Measurements from ENCODE around the gene CACHD1. TPM values are rescaled to one million over a fixed set of nuclear protein-coding genes. Genes with fewer than 3 reads are reported as not detected.

The CACHD1 gene
- total RNA-seq, 1 donor from 2014 or later: 12.1 TPM

DNA sequence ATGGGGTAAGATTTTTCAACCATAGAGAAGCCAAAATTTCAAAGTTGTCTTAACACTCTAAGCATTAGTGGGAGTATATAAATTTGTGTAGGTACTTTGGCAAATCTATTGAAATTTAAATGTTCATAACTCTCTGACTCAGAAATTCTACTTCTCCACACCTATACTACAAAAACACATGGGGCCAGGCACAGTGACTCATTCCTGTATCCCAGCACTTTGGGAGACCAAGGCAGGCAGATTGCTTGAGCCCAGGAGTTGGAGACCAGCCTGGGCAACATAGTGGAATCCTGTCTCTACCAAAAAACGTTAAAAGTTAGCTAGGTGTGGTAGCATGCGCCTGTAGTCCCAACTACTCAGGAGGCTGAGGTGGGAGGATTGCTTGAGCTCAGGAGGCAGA, 233.7 kb downstream of the CACHD1 start:
- H3K36me3 ChIP-seq (ENCODE audit: control insufficient read depth, insufficient read depth, low read length): no peaks in the 10 kb centered on the region
- no peak overlapping the region for H3K4me3 ChIP-seq (ENCODE audit: low read depth, low read length)
- TF ChIP-seq, protein P1, sequence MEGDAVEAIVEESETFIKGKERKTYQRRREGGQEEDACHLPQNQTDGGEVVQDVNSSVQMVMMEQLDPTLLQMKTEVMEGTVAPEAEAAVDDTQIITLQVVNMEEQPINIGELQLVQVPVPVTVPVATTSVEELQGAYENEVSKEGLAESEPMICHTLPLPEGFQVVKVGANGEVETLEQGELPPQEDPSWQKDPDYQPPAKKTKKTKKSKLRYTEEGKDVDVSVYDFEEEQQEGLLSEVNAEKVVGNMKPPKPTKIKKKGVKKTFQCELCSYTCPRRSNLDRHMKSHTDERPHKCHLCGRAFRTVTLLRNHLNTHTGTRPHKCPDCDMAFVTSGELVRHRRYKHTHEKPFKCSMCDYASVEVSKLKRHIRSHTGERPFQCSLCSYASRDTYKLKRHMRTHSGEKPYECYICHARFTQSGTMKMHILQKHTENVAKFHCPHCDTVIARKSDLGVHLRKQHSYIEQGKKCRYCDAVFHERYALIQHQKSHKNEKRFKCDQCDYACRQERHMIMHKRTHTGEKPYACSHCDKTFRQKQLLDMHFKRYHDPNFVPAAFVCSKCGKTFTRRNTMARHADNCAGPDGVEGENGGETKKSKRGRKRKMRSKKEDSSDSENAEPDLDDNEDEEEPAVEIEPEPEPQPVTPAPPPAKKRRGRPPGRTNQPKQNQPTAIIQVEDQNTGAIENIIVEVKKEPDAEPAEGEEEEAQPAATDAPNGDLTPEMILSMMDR (IDR thresholded peaks at IDR 0.05; ENCODE audit: insufficient read depth, low read length, poor library complexity, severe bottlenecking): no peak
- H3K27me3 ChIP-seq (ENCODE audit: control insufficient read depth, insufficient read depth, low read length): no peaks in the 10 kb centered on the region
- no peak for DNase-seq (ENCODE audit: low read depth)

DNA sequence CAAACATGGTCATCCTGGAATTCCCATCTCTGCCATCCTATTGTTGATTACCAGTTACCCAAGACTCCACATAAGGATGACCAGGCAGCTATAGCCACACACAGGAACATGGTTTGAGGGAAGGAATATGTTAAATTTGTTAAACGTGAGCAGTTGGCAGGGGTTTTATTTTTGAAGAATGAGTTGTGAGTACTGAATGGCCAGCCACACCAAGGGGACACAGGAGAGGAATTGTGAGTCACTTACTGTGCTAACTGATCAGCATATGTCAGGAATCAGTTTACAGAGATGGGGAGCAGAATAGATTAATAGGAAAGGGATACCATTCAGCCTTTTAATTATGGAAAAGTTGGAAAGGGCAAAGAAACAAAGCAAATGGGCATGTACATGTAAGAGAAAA, 235.7 kb downstream of the CACHD1 start:
- TF ChIP-seq, protein P1 (IDR thresholded peaks at IDR 0.05; ENCODE audit: insufficient read depth, low read length, poor library complexity, severe bottlenecking): no peak
- H3K4me3 ChIP-seq (ENCODE audit: low read depth, low read length): no peak overlapping the region
- H3K27me3 ChIP-seq (ENCODE audit: control insufficient read depth, insufficient read depth, low read length): no peaks in the 10 kb centered on the region
- H3K36me3 ChIP-seq (ENCODE audit: control insufficient read depth, insufficient read depth, low read length): no peaks in the 10 kb centered on the region
- DNase-seq (ENCODE audit: low read depth): no peak

DNA sequence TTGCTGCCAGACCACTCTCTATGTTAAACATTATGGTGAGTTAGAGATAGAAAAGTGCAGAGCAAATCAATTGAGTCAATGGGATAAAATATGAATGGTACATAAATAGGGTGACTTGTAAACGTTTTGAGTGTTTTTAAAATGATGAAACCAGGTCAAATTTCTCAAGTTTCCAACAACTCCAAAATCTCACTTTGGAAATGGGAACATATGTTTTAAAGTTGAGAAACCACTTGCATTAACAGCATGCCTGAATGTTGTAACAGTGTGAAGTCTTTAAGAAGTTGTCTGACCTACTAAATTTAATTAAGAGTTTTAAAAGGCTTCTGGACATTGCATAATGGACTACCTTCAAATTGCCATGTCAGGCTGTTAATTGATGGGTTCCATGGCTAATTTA, 241.3 kb downstream of the CACHD1 start:
- Histone ChIP-seq H3K27me3 (ENCODE audit: control insufficient read depth, insufficient read depth, low read length) (no peaks in the 10 kb centered on the region), H3K4me3 (ENCODE audit: low read depth, low read length) (no peak overlapping the region), H3K36me3 (ENCODE audit: control insufficient read depth, insufficient read depth, low read length) (no peaks in the 10 kb centered on the region)
- no peak for DNase-seq (ENCODE audit: low read depth)
- TF ChIP-seq, protein P1 (IDR thresholded peaks at IDR 0.05; ENCODE audit: insufficient read depth, low read length, poor library complexity, severe bottlenecking): no peak

DNA sequence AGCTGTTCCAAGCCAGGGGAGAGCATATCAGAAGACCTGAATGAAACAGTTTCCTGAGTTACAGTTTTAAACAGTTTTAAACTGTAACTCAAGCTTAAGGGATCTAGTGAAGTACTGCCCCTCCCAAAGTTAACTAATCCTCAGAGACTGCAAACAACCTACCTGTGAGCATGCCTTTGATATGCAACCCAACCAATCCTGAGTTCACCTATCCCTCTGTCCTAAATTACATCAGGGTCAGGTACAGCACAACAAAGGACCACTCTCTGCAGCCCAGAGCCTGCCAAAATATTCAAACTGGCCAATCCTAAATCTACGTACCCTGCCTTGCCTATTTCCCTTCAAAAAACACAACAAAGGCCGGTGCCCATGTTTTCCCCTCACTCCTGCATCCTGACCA, 242.1 kb downstream of the CACHD1 start:
- H3K27me3 ChIP-seq (ENCODE audit: control insufficient read depth, insufficient read depth, low read length): no peaks in the 10 kb centered on the region
- DNase-seq (ENCODE audit: low read depth): no peak
- TF ChIP-seq, protein P1 (IDR thresholded peaks at IDR 0.05; ENCODE audit: insufficient read depth, low read length, poor library complexity, severe bottlenecking): no peak
- no peak overlapping the region for H3K4me3 ChIP-seq (ENCODE audit: low read depth, low read length)
- H3K36me3 ChIP-seq (ENCODE audit: control insufficient read depth, insufficient read depth, low read length): no peaks in the 10 kb centered on the region

DNA sequence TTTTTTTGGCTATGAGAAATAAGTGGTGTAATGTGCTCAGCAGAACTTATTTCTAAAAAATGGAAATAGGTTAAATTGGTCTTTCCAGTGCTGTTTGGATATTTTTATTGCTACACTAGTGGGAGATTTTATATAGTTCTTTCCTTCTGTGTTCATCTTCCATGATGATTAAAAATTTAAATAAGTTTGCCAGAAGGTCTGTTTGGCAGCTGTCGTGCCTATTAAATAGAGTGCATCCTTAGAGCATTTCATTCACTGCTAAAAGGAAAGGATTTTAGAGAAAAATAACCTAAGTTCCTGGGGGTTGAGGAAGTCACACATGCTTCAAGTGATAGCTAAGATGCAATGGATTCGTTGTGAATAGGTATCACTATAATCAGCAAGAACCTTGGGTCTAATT, 245.3 kb downstream of the CACHD1 start:
- H3K4me3 ChIP-seq (ENCODE audit: low read depth, low read length): no peak overlapping the region
- H3K27me3 ChIP-seq (ENCODE audit: control insufficient read depth, insufficient read depth, low read length): no peaks in the 10 kb centered on the region
- no peaks in the 10 kb centered on the region for H3K36me3 ChIP-seq (ENCODE audit: control insufficient read depth, insufficient read depth, low read length)
- TF ChIP-seq, protein P1 (IDR thresholded peaks at IDR 0.05; ENCODE audit: insufficient read depth, low read length, poor library complexity, severe bottlenecking): no peak
- DNase-seq (ENCODE audit: low read depth): no peak

DNA sequence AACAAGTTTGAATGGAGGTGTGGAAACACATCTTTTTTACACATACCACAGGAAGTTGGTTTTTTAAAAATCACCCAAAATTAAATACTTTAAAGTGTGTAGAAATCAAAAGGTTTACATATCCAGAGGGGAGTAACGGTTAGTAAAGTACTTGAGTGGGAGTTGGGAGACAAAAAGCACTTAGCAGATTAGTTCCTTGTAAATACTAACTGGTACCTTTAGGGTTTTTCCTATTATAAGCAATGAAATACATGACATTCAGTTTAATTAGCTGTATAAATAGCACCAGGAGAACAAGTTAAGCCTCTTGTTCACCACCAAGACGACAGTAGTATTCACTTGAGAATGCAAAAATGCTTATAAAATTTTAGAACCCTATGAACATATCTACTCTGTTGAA, 251.2 kb downstream of the CACHD1 start:
- TF ChIP-seq, protein P1 (IDR thresholded peaks at IDR 0.05; ENCODE audit: insufficient read depth, low read length, poor library complexity, severe bottlenecking): no peak
- H3K27me3 ChIP-seq (ENCODE audit: control insufficient read depth, insufficient read depth, low read length): no peaks in the 10 kb centered on the region
- DNase-seq (ENCODE audit: low read depth): no peak
- no peaks in the 10 kb centered on the region for H3K36me3 ChIP-seq (ENCODE audit: control insufficient read depth, insufficient read depth, low read length)
- no peak overlapping the region for H3K4me3 ChIP-seq (ENCODE audit: low read depth, low read length)

Data from kidney epithelial cell (primary cell).